NCI-H226 (cell line): Measurements from ENCODE around the gene NAA60.

ENCODE experiments used
- DNase-seq: peaks from one replicate; pipeline ENCODE4 v3.0.0-alpha.2; 2015

NAA60 gene

GRCh38 chr16:3511286-3512180 is 68.1 kb downstream of the NAA60 start:
- DNase-seq = no peak

- DNase-seq = no peak
These were observed 70.6 kb downstream of the NAA60 start for GRCh38 chr16:3513892-3514583.

GRCh38 chr16:3514621-3515020 is 71.1 kb downstream of the NAA60 start:
- DNase-seq = no peak

- DNase-seq = no peak
These were observed 72.4 kb downstream of the NAA60 start for GRCh38 chr16:3515897-3516296.

GRCh38 chr16:3518292-3518985 is 75.0 kb downstream of the NAA60 start:
- no peak for DNase-seq

- no peak for DNase-seq
These were observed 75.5 kb downstream of the NAA60 start for GRCh38 chr16:3518986-3519348.

GRCh38 chr16:3519581-3519980 is 76.1 kb downstream of the NAA60 start:
- DNase-seq = no peak

GRCh38 chr16:3520413-3520812 is 76.9 kb downstream of the NAA60 start:
- no peak for DNase-seq

- DNase-seq = no peak
These were observed 77.4 kb downstream of the NAA60 start for GRCh38 chr16:3520841-3521240.

- DNase-seq = no peak
These were observed 79.8 kb downstream of the NAA60 start for GRCh38 chr16:3523281-3523680.

GRCh38 chr16:3525951-3526350 is 82.5 kb downstream of the NAA60 start:
- DNase-seq = no peak

- peak; percentile 20 for DNase-seq
These were observed 83.8 kb downstream of the NAA60 start for GRCh38 chr16:3527216-3527829.

- no peak for DNase-seq
These were observed 84.9 kb downstream of the NAA60 start for GRCh38 chr16:3528406-3528805.

GRCh38 chr16:3529175-3529574 is 85.7 kb downstream of the NAA60 start:
- DNase-seq = no peak

- DNase-seq = no peak
These were observed 87.0 kb downstream of the NAA60 start for GRCh38 chr16:3530371-3530914.

- no peak for DNase-seq
These were observed 89.3 kb downstream of the NAA60 start for GRCh38 chr16:3532741-3533140.

GRCh38 chr16:3534126-3534525 is 90.6 kb downstream of the NAA60 start:
- no peak for DNase-seq

- no peak for DNase-seq
These were observed 92.8 kb downstream of the NAA60 start for GRCh38 chr16:3536271-3536731.
